GM18526 (cell line): ENCODE measurements around the gene CXCL13.

Experiments
- POLR2A ChIP-seq: IDR thresholded peaks from 3 replicates; pipeline ENCODE4 v1.6.1; 2011; ENCODE audit not compliant: insufficient read length; ENCODE audit errors: extremely low read depth

Gene CXCL13

DNA sequence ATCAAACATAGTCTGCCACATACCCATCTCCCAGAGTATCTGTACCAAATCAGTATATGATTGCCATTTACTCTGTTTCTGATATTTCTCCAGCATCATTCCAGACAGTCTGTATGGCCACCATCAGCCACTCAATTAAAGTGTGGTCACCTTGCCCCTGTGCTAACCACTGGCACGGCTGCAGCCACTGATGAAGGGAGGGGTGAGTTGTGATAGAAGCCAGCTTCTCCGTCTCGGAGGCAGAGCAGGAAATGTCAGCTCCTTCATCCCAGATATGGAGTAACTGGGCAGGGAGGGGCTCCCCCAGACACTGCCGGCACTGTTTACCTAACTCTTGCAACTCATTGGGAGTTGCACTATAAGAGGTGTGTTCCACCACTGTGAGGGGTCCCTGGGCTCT lies 30.3 kb downstream of the CXCL13 start:
- TF ChIP-seq POLR2A: no peak

DNA sequence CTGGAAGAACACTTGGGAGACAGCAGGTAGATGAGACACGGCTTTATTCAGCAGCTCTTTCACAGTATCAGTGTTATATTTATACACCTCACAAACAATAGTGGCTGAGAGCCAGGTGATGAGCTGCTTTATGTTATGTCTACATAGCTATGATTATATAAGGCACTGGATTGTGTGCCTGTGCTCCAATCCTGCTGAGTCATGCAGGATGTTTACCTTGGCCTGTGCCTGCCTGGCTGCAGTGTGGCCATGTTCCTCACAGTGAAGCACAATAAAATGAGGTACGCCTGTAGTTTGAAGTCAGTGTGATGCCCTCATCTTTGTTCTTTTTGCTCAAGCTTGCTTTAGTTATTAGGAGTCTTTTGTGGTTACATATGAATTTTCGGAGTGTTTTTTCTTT lies 31.3 kb downstream of the CXCL13 start:
- TF ChIP-seq POLR2A: no peak

GRCh38 chr4:77650787-77651186 lies 45.2 kb downstream of the CXCL13 start:
- TF ChIP-seq POLR2A: no peak

DNA sequence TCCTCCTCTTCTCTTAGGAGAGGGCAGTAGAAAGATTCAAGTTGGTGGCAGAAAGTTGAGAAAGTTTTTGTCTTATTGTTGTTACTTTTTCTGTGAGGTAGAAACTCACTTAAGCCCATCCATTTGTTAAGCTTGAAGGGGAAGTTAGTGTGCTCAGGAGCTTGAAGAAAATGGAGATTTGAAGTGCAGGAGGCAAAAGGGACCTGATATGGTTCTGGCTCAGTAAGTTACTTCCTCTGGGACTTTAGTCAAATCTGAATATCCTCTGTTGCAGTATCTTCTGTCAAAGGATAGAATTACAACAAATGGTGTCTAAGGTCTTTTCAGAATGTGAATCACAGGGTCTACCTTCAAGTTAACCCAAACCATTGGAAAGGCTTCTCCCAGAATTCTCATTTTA lies 46.2 kb downstream of the CXCL13 start:
- TF ChIP-seq POLR2A: no peak

DNA sequence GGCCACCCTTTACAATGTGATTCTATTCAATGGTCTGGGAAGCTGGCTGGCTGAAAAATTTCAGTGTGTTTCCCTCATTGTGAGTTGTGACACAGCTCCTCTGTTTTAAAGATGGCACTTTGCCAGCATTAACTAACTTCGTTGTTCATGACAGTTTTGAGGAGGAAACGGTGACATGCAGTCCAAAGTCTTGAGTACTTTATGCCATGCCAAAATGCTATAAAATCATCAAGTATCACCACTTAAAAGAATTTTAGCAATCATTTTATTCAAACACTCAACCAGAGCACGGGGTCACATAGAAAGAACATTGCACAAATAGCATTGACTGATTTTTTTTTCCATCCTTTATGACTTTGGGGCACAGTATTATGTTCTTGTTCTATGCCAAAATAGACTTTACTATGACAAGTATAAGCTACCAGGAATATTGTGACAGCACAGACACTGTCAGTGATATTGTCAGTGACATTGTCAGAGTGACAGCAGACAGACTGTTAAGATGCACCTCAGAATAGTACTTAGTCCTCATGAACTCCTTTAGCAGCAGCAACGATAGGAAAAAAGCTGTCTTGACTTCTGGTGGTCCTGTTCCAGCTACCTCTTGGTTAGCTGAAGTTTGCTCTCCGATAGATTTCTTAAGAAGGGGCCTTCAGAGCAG lies 46.7 kb downstream of the CXCL13 start:
- TF ChIP-seq POLR2A: no peak

DNA sequence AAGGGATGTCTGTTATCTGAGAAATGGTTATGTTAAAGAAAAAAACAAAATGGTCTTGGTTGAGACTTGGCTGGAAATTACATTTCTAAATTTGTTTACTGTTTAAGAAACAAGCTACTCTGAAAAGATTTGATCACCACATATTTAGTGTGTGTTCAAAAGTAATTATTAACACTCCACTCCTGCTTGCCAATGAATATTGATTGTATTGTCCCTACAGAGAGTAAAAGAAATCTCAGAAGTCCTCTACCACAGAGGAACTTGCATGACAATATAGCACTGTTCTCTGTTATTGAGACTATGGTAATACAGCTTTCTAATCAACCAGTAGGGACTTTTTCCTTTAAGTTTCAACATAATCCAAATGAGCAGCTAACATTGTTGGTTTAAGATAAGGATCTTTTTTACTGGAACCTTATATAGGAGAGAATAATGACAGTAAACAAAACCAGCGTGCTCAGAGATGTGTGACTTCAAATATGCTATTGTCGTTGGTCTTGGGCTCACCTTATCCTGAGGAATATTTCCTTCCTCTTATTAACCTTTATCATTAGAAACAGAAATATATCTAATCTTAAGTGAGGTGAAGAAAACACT lies 47.6 kb downstream of the CXCL13 start:
- TF ChIP-seq POLR2A: no peak
